Measurements from ENCODE around the gene ZNF414.

ZNF414 gene

GRCh38 chr19:8463365-8463764, 50.6 kb downstream of the ZNF414 start:
- DNase-seq (ENCODE audit: low spot score) = no peak

- DNase-seq (ENCODE audit: low spot score) = no peak
Measured at GRCh38 chr19:8462571-8462970, 51.4 kb downstream of the ZNF414 start.

- no peak for DNase-seq (ENCODE audit: low spot score)
Measured at GRCh38 chr19:8461891-8462290, 52.1 kb downstream of the ZNF414 start.

GRCh38 chr19:8461376-8461775, 52.6 kb downstream of the ZNF414 start:
- DNase-seq (ENCODE audit: low spot score) = no peak

- no peak for DNase-seq (ENCODE audit: low spot score)
Measured at GRCh38 chr19:8460516-8461298, 53.3 kb downstream of the ZNF414 start.

Measured in D341Med (cell line).